ENCODE measurements around the gene RPGRIP1L.

Gene RPGRIP1L

DNA sequence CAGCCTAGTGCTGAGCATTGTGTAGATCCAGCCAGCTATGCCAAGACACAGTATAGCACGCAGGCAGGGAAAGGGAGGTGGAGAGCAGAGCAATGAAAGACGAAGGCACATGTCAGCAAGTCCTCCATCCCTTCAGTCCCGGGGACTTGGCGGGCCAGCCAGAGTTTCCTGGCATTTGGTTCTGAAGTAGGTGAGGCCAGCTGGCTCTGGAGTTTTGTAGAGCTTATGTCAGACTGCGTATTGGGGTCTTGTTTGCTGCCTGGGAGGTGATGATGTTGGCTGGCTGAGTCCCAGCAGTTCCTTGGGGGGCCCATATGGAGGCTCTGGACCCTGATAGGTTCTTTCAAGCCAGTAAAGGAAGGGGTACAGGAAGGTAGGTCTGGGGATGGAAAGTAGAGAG lies 144.9 kb downstream of the RPGRIP1L start:
- TF ChIP-seq, protein P1, sequence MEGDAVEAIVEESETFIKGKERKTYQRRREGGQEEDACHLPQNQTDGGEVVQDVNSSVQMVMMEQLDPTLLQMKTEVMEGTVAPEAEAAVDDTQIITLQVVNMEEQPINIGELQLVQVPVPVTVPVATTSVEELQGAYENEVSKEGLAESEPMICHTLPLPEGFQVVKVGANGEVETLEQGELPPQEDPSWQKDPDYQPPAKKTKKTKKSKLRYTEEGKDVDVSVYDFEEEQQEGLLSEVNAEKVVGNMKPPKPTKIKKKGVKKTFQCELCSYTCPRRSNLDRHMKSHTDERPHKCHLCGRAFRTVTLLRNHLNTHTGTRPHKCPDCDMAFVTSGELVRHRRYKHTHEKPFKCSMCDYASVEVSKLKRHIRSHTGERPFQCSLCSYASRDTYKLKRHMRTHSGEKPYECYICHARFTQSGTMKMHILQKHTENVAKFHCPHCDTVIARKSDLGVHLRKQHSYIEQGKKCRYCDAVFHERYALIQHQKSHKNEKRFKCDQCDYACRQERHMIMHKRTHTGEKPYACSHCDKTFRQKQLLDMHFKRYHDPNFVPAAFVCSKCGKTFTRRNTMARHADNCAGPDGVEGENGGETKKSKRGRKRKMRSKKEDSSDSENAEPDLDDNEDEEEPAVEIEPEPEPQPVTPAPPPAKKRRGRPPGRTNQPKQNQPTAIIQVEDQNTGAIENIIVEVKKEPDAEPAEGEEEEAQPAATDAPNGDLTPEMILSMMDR (IDR thresholded peaks at IDR 0.05; ENCODE audit: low read depth, low read length): no peak

DNA sequence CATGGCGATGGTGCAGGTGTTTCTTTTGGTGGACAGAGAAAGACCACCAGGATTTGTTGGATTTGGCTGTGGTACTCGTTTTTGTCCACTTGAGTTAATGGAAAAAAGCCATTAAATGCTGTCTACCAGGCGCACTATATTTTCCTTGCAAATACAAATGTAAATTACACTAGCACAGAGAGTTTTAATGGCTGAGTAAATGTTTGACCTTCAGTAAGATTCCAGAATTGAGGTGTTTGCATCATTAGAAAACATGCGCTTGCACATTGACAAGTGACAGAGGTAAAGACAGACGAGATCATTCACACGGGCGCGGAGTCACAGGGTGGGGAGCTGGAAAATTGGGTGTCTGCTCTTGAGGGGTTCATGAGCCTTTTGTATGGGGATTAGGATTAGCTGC lies 147.1 kb downstream of the RPGRIP1L start:
- TF ChIP-seq, protein P1 (IDR thresholded peaks at IDR 0.05; ENCODE audit: low read depth, low read length): no peak
- no peak for DNase-seq (ENCODE audit: extremely low read depth, low read depth)

More for the DNA sequence above, 144.9 kb downstream of the RPGRIP1L start:
- no peak for DNase-seq (ENCODE audit: extremely low read depth, low read depth)

DNA sequence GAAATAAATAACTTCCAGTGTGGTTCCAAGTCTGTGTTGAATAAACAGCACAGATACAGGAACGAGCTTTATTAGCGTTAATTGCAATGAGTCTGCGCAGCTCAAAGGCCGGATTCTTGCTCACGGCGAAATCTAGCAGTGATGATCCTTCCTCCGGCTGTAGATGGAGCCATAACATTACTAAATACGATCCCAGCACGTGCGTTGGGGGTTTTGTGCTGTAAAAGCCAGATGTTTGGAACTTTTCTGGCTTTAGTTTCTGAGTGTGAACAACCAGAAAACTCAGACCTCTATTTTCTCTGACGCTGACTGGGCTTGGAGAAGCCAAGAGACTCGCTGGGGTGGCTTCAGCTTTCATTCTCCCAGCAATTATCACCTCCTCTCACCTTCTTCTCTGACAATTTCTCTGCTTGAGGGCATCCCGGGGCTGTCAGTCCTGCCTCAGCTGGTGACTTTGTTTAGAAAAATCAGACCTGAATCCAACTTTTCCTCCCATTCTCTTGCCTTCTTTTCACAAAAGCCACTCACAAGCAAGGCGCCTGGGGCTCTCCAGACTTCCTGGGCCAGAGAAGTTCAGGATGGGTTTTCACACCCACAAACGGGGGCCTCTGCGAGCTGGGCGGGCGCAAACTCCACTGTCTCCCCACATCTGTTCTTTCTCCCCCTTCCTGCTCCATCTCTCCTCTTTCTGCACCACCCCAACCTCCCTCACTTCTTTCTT lies 153.5 kb downstream of the RPGRIP1L start:
- TF ChIP-seq, protein P1 (IDR thresholded peaks at IDR 0.05; ENCODE audit: low read depth, low read length): peak; percentile 78

More for the DNA sequence above, 153.5 kb downstream of the RPGRIP1L start:
- DNase-seq (ENCODE audit: extremely low read depth, low read depth): peak; percentile 76
